Renal cortical epithelial cell (primary cell): ENCODE results near the gene RGS2. TPM values are rescaled to one million over a fixed set of nuclear protein-coding genes. Genes with fewer than 3 reads are reported as not detected.

Experiments
- DNase-seq: peaks from one replicate; pipeline ENCODE4 v3.0.0-alpha.2; 2011; ENCODE audit warnings: low read depth
- total RNA-seq: library from RNA; depleted of rRNA; stranded (reverse); fragments of >200 nt; gene quantifications from 2 replicates; pipeline ENCODE4 v1.2.3, GENCODE V29; 2014

Gene RGS2
- total RNA-seq, 1 donor from 2014 or later = 8.3 TPM

DNA sequence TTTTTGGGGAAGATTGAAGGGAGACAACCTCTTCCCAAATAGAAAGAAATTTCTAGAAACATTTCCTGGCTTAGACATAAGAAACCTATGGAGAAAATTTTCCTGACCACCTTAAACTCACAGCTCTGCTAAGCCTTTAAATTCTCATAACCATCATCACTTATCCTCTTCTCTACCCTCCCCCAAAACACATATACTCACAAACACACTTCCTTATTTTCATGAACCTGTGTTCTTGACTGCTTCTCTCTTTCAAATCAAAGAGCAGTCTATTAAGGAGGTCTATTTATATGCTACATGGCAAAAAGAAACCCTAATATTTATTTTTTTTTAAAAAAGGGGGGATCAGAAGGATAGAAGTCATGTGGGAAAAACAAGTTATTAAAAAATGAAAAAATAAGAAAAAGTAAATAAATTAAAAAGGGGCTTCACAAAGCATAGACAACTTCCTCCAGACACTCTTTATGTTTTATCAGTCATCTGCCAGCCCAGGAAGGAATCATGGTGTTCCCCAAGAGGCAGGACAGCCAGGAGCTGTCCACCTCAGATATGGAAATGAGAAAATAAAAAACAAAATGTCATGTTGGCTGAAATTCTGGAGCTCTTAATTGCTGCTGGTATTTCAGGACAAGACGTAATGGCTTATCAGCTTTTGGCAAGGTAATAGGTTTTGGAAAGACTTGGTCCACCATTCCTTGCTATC is 12.8 kb upstream of the RGS2 start:
- DNase-seq = no peak

DNA sequence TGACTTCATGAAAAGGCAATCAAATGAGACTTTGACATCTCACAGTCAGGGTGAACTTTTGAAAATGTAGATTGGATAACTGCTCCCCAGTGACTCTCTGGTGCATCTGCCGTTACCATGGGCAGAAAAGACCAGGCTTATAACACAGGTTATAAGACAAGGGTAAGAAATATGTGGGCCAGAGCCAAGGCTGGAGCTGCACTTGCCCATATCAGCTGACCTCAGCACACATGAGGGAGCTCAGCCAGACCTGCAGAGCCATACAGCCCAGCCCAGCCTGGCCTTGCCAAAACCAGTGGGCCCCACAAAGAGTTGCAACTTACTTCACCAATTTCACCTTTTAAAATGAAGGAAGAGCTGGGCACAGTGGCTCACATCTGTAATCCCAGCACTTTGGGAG is 11.7 kb upstream of the RGS2 start:
- DNase-seq = no peak

DNA sequence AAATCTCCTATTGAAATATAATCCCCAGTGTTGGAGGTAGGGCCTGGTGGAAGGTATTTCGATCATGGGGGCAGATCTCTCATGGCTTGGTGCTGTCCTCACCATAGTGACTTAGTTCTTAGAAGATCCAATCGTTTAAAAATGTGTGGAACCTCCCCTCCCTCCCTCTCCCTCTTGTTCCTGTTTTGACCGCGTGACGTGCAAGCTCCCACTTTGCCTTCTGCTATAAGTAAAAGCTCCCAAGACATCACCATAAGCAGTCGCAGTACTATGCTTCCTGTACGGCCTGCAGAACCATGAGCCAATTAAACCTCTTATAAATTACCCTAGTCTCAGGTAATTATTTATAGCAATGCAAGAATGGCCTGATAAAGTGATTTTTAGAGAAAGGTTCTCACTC is 10.9 kb upstream of the RGS2 start:
- no peak for DNase-seq

GRCh38 chr1:192801451-192801850 is 7.4 kb upstream of the RGS2 start:
- no peak for DNase-seq

- no peak for DNase-seq
These were observed 6.4 kb upstream of the RGS2 start for GRCh38 chr1:192802406-192802805.

GRCh38 chr1:192803501-192803900 is 5.3 kb upstream of the RGS2 start:
- no peak for DNase-seq

DNA sequence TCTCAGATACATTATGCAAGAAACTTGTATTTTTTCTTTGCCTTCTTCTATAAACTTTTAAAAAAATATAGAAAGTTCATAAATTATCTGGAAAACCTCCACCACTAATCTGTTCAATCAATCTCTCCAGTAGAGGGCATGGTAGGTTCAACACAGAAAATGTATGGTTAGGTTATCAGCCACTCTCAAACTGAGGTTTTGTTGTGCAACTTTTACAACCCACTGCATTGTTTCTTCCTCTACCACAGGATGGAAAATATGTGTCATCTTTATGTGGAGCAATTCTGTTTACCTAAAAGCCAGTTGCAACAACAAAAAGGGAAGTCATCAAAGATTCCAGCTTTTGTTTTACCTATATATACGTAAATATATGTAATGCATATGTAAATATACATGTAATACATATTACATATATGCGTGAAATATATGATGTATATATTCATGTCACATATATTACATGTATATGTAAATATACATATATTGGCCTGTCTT is 3.0 kb upstream of the RGS2 start:
- DNase-seq = peak; percentile 97

DNA sequence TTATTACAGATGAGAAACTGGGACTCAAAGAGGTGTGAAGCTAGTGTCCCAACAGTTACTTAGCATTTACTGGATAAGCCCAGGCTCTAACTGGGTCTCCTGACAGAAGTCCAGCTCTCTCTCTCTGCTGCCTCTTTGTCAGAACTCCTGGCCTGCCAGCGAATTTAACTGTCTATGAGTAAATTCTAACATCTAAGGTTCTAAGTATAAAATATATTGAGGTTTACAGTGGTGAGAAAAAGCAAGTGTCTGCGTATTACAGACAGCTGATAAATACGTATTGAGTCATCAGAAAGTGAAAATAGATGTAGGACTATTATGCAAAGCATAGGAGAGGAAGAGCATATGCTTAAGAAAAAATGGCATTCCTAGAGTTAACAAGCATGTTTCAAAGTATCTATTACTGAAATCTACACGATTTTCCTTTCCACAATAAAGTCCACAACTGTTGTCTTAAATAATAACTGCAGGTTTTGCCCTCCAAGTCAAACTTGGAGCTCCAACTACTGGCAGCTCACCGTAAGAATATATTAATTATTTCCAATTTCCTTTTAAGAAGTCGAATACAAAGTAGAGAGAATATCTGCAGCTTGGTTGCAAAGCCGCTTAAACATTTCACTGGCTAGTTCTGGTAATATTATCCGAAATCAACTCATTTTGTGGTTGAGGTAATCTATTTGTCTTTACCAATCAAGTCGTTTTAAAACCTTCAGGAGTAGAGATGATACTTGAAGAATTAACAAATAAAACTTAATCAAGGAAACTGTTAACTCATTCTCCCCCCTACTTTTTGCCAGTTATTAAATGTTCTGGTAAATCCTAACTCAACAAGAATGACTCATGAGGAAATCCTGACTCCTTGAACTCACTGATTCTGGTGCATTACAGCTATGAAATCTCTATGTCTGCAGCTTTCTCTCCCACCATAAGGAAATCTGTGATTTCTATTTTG is 1.4 kb upstream of the RGS2 start:
- peak; percentile 73 for DNase-seq

DNA sequence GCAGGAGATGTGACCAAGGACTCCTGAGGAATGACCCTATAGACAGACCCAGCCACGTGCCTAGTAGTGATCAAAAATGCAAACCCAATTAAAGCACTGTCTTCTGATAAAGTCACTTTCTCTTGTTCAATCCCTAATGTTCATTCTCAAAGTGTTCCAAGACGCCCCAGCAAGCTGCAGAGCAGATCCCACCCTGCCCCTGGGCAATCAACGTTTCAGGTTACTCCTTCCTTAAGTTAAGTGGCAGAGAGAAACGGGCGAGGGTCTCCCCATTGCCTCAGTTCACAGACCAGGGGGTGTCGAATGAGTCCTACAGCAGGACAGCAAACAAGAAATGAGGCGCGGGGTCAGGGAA is 699 bp upstream of the RGS2 start:
- DNase-seq = no peak

GRCh38 chr1:192809307-192810252 is 741 bp downstream of the RGS2 start:
- DNase-seq = peak; percentile 27

DNA sequence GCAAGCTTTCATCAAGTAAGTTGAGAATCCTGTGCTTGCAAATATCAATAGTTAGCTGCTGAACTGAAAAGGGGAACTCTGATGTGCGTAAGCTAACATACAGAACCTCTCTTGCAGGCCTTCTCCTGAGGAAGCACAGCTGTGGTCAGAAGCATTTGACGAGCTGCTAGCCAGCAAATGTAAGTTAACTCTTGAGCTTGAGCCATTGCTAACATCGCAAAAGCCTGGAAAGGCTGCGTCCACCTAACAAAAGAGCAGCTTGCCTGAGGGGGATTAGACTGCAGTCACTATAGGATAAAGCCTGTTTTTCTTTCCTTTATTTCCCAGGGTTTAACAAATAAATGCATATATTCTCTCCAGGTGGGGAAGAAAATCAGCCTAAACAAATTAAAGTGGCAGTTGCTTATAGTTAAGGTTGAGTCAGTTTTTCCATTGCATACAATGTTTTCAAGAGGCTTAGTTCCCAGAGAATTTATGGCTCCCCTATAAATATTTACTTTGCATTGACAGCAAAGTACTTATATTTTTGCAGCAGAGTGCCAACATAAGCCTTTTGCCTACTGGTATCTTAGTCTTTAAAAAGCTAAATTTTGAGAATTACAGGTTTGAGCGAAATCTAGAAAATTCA is 1.5 kb downstream of the RGS2 start:
- DNase-seq = no peak

DNA sequence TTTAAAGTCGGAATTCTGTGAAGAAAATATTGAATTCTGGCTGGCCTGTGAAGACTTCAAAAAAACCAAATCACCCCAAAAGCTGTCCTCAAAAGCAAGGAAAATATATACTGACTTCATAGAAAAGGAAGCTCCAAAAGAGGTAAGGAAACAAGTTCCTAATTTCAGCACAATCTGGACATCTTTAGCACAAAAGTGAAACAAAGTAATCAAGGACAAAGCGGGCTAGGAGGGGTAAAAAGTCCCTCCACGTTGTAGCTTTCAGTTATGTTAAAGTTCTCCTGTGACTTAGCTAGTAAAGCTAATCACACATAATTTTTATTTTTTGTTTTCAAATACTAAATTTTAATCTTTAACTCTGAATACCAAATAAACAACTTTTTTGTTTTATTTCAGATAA is 2.2 kb downstream of the RGS2 start:
- DNase-seq = no peak

- DNase-seq = no peak
These were observed 2.9 kb downstream of the RGS2 start for GRCh38 chr1:192811594-192812239.

DNA sequence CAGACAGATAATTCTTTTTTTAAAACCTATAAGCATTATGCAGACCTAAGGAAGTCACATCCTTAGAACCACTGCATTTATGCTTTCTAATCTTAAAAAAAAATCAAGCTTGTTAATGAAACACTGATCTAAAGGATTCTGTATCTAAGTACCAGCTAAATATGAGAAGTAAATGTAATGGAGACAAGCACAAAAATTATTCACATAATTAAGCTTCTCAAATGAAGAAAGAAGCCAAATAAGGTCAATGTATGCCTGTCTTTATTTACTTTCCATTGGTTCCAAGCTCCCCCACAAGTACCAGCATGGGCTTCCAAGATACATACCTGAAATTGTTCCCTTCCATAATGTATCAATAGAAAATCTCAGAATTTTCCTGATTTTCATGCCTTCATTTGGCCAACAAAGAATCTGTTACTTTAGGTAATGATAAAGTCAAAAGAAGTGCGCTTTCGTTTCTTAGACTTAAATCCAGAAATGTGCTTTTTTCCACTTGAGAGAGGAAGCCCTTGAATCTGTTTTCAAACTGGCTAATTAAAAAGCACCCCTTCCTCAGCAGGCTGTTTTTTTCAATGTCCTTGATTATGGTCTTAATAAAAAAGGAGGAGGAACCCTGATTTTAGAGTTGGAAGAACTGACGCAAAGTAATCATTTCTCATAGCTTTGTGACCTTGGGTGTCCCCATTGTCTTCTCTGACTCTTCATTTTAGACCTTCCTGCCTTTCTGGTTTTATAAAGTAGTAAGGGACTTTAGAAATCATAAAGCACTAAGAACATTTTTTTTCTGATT is 3.8 kb downstream of the RGS2 start:
- no peak for DNase-seq

DNA sequence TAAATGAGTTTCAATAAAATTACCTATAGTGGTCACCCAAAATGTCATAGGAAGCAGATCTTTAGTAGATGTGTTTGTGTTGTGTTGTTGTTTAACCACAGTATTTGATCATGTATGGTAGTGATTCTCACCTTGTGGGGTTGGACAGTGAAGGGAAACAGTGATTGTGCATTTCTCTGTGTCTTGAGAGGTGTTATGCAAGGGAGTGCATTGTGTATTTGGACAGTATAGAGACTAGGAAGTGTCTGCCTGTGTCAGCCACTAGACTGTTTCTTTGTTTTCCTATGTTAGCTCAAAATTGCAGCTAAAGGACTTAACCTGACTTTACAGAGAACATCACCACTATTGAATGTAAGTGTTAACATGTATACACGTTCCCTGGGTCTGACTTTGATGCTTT is 6.0 kb downstream of the RGS2 start:
- DNase-seq = no peak

GRCh38 chr1:192817246-192817645 is 8.4 kb downstream of the RGS2 start:
- DNase-seq = no peak

DNA sequence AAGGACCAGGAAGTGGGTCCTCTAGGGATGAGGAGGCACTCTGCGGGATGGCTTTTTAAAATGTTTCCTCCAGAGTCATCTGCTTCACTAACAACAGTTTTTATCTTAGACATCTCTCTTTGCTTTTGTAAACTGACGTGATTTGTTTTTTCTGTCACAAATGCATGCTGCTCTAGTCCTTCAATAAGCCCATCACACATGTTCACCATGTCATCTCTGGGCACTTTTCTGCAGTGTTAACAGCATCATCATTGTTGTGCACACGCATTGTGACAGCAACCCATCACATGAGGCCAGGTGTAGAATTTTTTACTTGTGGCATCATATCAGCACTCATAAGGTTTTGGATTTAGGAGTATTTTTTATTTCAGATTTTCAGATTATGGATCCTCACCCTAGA is 12.5 kb downstream of the RGS2 start:
- DNase-seq = no peak

DNA sequence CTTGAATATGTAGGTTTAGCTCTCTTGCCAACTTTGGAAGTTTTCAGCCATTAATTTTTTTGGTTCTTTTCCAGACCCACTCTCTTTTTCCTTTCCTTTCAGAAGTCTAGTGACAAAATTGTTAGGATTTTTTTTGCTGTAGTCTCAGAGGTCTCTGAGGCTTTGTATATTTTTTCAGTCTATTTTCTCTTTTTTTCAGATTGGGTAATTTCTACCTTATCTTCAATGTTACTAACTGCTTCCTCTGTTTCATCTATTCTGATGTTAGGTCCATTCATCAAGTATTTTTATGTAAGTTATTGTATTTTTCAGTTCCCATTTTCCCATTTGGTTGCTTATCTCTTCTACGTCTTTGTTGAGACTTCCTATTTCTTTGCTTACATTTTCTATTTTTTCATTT is 15.7 kb downstream of the RGS2 start:
- no peak for DNase-seq

DNA sequence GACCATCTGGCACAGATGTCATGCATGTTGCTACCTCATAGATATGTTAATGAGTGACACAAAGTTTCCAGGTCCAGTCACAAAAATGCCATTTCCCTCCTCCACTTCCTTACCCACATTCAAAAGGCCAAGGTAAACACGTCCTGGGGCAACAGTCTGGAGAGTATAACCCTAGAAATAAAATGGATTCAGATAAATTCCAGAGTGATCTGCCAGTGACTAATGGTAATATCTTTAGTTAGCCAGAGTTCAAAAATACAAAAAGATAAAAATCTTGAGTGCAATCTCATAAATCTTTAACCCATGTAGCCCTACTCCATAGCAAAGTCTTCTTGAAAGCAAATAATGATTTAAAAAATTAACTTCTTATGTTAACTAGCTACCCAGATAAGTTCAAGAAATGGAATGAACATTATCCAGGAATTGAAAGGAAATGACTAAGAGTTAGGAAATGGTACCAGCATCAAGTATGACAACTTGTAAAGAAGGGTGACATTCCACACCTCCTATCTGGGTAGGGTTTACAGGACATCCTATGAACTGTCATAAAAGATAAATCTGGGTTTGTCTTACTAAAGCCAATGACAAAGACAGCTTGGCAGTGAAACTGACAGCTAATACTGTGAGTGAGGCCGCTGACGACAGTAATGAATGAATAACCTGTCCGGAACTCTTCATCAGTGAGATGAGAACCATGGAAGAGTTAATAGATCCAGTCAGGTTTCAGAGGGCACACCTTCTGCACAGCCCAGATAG is 18.1 kb downstream of the RGS2 start:
- DNase-seq = peak; percentile 87
